ENCODE results near the gene BHLHE41.

Gene BHLHE41

GRCh38 chr12:26124446-26125399 is at the start of gene BHLHE41:
Gene BHLHE41, minus strand, starts transcription at chr12:26125037. Its CDS starts 258 bp downstream, at chr12:26124779.
- DNase-seq, result peak; percentile 67 to 94 (median 90)

- no peak for DNase-seq
These were observed 48.2 kb upstream of the BHLHE41 start for GRCh38 chr12:26172946-26173552.

- no peak for DNase-seq
These were observed 47.7 kb upstream of the BHLHE41 start for GRCh38 chr12:26172539-26172938.

- DNase-seq, result no peak
These were observed 47.2 kb upstream of the BHLHE41 start for GRCh38 chr12:26172013-26172412.

GRCh38 chr12:26164118-26164517 is 39.3 kb upstream of the BHLHE41 start:
- no peak for DNase-seq

- no peak for DNase-seq
These were observed 38.1 kb upstream of the BHLHE41 start for GRCh38 chr12:26162905-26163304.

- no peak for DNase-seq
These were observed 37.3 kb upstream of the BHLHE41 start for GRCh38 chr12:26162174-26162573.

GRCh38 chr12:26158078-26158764 is 33.4 kb upstream of the BHLHE41 start:
- no peak for DNase-seq

GRCh38 chr12:26157001-26157400 is 32.2 kb upstream of the BHLHE41 start:
- DNase-seq, result no peak

- no peak for DNase-seq
These were observed 31.5 kb upstream of the BHLHE41 start for GRCh38 chr12:26156201-26156871.

GRCh38 chr12:26153421-26154154 is 28.8 kb upstream of the BHLHE41 start:
- DNase-seq, result no peak

GRCh38 chr12:26152507-26153102 is 27.8 kb upstream of the BHLHE41 start:
- DNase-seq, result no peak

GRCh38 chr12:26150736-26151450 is 26.1 kb upstream of the BHLHE41 start:
- no peak for DNase-seq

- DNase-seq, result no peak
These were observed 25.2 kb upstream of the BHLHE41 start for GRCh38 chr12:26149968-26150500.

GRCh38 chr12:26148291-26148690 is 23.5 kb upstream of the BHLHE41 start:
- no peak for DNase-seq

- DNase-seq, result no peak
These were observed 18.5 kb upstream of the BHLHE41 start for GRCh38 chr12:26143291-26143690.

GRCh38 chr12:26138860-26139259 is 14.0 kb upstream of the BHLHE41 start:
- no peak for DNase-seq

- DNase-seq, result no peak
These were observed 11.9 kb upstream of the BHLHE41 start for GRCh38 chr12:26136688-26137087.

GRCh38 chr12:26135571-26135970 is 10.7 kb upstream of the BHLHE41 start:
- DNase-seq, result no peak

GRCh38 chr12:26135010-26135420 is 10.2 kb upstream of the BHLHE41 start:
- peak in 9 of 14 donors; percentile 13 to 67 (median 45) for DNase-seq
